Thymus (tissue), 11 donors: ENCODE measurements around the gene TYW1B. TPM values are rescaled to one million over a fixed set of nuclear protein-coding genes. Genes with fewer than 3 reads are reported as not detected.
"Not testable (repeated sequence)": the region's sequence is repeated elsewhere in the genome, so short reads cannot be mapped to it uniquely, and the experiment has no call there.

ENCODE experiments used
- DNase-seq, 9 donors: peaks; one replicate each; pipeline ENCODE4 v3.0.0-alpha.2; 2013; ENCODE audit warnings: low spot score in 9 of 9, low read depth in 6 of 9, missing footprints in 1 of 9
- H3K27ac ChIP-seq, 2 donors: one replicate each; pipeline ENCODE4 v1.5.1; 2013; ENCODE audit warnings: control low read depth in 1 of 2, low read depth in 1 of 2, low read length in 1 of 2, mild to moderate bottlenecking in 1 of 2, moderate library complexity in 1 of 2
- H3K27me3 ChIP-seq, 2 donors: one replicate each; pipeline ENCODE4 v1.5.1; 2013; ENCODE audit warnings: low read length in 1 of 2; ENCODE audit not compliant: control insufficient read depth in 2 of 2, insufficient read depth in 1 of 2
- H3K36me3 ChIP-seq, 2 donors: one replicate each; pipeline ENCODE4 v1.5.1; 2013; ENCODE audit warnings: low read length in 1 of 2, mild to moderate bottlenecking in 1 of 2, moderate library complexity in 1 of 2; ENCODE audit not compliant: control insufficient read depth in 2 of 2, insufficient read depth in 2 of 2
- H3K4me1 ChIP-seq, 2 donors: one replicate each; pipeline ENCODE4 v1.5.1; 2013; ENCODE audit warnings: low read length in 2 of 2; ENCODE audit not compliant: control insufficient read depth in 2 of 2, insufficient read depth in 2 of 2
- H3K4me3 ChIP-seq, 2 donors: one replicate each; pipeline ENCODE4 v1.5.1; 2013; ENCODE audit warnings: low read length in 2 of 2, control low read depth in 1 of 2, mild to moderate bottlenecking in 1 of 2
- H3K9me3 ChIP-seq, 2 donors: one replicate each; pipeline ENCODE4 v1.5.1; 2013; ENCODE audit warnings: low read length in 1 of 2, mild to moderate bottlenecking in 1 of 2; ENCODE audit not compliant: control insufficient read depth in 2 of 2, insufficient read depth in 1 of 2
- whole genome bisulfite sequencing: extraction: QIAGEN DNeasy Blood & Tissue Kit; methylation state at CpG from one replicate; pipeline ENCODE4 v1.1.7; 2013; 5-methylcytosine and 5-hydroxymethylcytosine counted together
- polyA plus RNA-seq: library from polyadenylated mRNA; stranded (reverse); fragments of 200-250 nt; gene quantifications from one replicate; pipeline ENCODE4 v1.2.3, GENCODE V29; 2013
- total RNA-seq: library from RNA; stranded (reverse); fragments of 120-200 nt; gene quantifications from one replicate; pipeline ENCODE4 v1.2.4, GENCODE V29; 2013
- donor health status: healthy.

TYW1B gene
- total and polyA plus RNA-seq, 2 donors = 3.0 to 9.7 TPM

DNA sequence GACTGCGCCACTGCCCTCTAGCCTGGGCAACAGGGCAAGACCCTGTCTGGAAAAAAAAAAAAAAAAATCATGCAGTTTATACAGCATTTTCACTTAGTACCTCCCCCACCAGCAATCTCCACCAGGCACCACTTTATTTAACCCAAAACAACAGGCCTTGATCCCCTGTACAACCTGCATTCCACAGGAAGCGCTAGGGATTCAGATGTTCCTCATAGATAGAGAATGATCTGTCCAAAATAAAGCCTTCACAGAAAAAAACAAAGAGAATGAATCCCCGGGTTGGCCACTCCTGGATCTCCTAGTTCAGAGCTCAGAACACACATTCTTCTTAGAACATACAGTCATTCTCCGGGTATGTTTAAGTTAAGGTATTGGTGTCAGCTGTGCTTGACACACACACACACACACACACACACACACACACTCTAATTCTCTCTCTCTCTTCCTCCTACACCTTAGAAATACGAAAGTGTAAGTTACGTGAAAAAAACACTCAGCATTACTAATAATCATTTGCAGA is 110.7 kb downstream of the TYW1B start:
- not testable (repeated sequence) for H3K9me3 ChIP-seq, H3K4me3 ChIP-seq, H3K27ac ChIP-seq, H3K4me1 ChIP-seq, H3K27me3 ChIP-seq, H3K36me3 ChIP-seq, DNase-seq
- WGBS = 96% methylated on average over 6 of the region's 6 CpGs

DNA sequence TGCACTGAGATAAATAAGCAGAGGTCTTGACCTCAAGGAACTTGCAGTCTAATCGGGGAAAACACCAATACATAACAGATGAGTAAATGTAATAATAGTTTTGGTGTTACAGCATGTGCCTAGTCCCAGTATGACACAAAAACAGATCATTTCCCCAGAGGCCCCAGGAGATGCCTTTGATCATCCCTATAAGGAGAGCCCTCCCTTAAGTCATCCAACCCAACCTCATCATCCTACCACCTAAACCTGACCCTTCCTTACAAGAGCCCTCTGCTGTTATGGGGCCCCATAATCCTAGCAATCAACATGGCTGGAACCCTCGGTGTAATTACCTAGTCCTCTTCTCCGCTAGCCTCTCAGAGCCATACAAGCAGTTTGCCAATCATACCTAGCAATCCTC is 116.1 kb downstream of the TYW1B start:
- not testable (repeated sequence) for H3K4me3 ChIP-seq, H3K27ac ChIP-seq, DNase-seq, H3K9me3 ChIP-seq, H3K4me1 ChIP-seq, H3K36me3 ChIP-seq, H3K27me3 ChIP-seq
- WGBS = 100% methylated on average over 3 of the region's 3 CpGs

DNA sequence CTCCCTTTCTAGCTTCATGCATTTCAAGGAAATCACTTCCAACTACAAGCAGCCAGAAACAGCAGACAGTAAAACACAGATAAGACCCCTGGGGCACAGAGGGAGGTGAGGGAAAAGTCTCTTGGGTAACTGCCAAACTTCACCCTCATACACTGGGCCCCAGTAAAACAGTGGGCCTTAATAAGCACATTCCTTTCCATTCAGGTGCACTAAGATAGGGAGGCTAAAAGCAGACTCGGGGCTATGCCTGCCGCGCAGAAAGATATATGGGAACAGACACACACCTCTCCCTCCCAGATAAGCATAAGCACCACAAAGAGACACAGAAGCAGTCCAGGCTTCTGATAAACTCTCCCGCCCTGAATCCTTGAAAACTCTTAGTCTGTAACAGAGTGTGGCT is 117.0 kb downstream of the TYW1B start:
- Histone ChIP-seq H3K27ac (no peak overlapping the region), H3K4me3 (no peak overlapping the region), H3K27me3 (no peaks in the 10 kb centered on the region), H3K4me1 (no peaks in the 10 kb centered on the region), H3K9me3 (no peaks in the 10 kb centered on the region), H3K36me3 (peaks cover 0 to 3% of the 10 kb centered on the region in 2 donors)
- 89% methylated on average over 4 of the region's 4 CpGs for WGBS
- no peak for DNase-seq

DNA sequence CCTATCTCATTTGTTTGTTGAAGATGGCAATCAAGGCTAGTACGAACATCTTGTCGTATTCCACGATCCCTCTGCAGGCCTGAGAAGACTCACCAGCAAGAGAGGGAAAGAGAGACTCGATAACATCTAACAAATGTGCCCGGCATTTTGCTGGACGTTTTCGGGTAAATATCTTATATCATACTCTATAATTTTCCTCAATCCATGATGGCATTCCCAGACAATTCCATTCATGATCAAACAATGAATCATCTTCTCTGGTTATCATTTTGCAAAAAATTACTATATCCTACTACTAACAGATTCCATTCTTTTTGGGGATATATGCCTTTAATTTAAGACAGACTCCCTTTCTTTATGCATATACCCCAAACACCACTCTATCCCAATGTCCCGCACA is 118.1 kb downstream of the TYW1B start:
- Histone ChIP-seq H3K4me1 (no peaks in the 10 kb centered on the region), H3K27me3 (no peaks in the 10 kb centered on the region), H3K36me3 (peaks cover 0 to 3% of the 10 kb centered on the region in 2 donors), H3K4me3 (no peak overlapping the region), H3K27ac (no peak overlapping the region), H3K9me3 (no peaks in the 10 kb centered on the region)
- DNase-seq = no peak
- WGBS = 98% methylated on average over 8 of the region's 8 CpGs

DNA sequence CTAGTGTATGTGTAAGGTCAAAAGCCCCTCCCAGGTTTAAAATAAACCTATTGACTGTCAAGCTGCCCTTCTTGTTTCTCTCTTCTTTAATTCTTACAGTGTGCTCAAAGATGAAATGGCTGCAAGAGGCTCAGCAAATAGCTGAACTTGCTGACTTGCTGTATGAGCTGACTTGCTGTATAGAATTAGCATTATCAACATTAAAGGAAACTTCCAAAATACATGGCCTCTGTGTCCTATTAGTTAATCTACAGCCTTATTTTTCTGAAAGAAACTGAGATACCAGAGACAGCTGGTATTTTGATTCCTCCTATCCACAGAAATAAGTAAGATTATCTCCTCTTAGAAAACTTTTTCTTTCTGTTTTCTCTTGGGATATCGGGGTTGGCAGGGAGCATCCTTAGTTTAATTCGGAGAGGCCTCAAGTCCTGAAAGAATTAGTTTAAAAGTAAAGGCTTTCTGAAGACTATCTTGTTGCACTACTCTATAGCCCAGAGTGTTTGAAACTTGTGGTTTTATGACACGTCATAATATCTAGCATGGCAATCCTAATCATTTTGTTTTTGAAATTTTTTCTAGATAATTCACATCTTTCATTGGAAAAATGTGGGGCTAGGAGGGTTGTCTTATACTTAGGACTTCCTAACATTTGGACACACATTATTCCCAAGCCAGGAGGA is 119.5 kb downstream of the TYW1B start:
- not testable (repeated sequence) for H3K27me3 ChIP-seq, H3K4me3 ChIP-seq, H3K9me3 ChIP-seq, H3K27ac ChIP-seq, DNase-seq, H3K36me3 ChIP-seq, H3K4me1 ChIP-seq
- 83% methylated on average over 3 of the region's 3 CpGs for WGBS

DNA sequence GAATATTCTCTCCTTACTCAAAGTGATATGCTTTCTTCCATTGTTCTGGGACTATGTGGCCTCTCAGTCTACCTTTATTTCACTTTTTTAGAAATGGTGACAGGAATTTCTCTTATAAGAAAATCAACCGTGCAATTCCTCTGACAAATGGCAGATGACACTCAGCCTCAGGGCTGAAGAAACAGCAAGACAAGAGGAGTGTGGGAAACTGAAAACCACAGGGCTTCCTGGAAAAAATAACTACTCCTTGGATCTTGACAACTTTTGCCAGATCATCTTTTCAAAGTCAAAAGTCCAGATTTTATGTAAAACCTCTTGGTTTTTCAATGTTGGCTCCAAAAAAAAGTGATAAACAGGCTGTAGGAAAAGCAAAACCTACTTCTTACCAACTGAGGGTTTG is 121.5 kb downstream of the TYW1B start:
- WGBS = 60% methylated on average over 1 of the region's 1 CpG
- no peaks in the 10 kb centered on the region for H3K27me3 ChIP-seq
- H3K9me3 ChIP-seq = no peaks in the 10 kb centered on the region
- peaks cover 0 to 3% of the 10 kb centered on the region in 2 donors for H3K36me3 ChIP-seq
- H3K4me3 ChIP-seq = no peak overlapping the region
- H3K27ac ChIP-seq = no peak overlapping the region
- DNase-seq = no peak
- no peaks in the 10 kb centered on the region for H3K4me1 ChIP-seq

DNA sequence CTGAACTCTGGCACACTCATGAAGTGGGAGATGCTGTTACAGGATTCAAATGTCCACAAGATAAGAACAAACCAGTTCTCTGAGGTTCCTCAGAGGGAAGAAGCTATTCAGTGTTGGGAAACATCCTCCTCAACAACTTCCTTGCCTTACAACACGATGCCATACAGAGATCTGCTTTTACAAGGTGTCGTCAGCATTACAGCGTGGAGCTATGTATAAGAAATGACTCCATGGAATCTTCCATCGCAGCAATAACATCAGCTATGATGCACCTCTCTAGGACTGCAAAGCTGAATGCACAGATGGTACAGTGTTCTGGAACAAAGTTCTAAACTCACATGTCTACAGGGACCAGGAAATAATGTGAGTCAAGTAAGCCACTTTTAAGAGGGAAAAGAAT is 122.3 kb downstream of the TYW1B start:
- not testable (repeated sequence) for H3K9me3 ChIP-seq, H3K4me3 ChIP-seq, H3K27ac ChIP-seq, H3K27me3 ChIP-seq, H3K36me3 ChIP-seq, H3K4me1 ChIP-seq, DNase-seq
- 93% methylated on average over 4 of the region's 4 CpGs for WGBS

DNA sequence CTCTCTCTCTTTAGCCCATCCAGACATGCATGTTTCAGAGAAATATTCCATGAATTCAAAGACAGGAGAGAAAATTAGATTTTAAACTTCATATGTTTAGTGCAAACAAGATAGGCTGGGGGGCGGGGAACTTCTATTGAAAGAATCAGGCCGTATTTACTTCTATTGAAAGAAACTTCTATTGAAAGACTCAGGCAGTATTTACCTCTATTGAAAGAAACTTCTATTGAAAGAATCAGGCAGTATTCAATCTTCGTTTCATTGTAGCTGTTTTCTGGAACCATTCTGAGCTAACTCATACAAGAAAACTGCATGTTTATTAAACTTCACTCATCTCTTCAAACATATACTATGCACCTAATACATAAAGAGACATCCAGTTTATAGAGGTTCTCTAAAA is 123.1 kb downstream of the TYW1B start:
- H3K27me3 ChIP-seq = no peaks in the 10 kb centered on the region
- no peak for DNase-seq
- H3K4me1 ChIP-seq = no peaks in the 10 kb centered on the region
- no peak overlapping the region for H3K4me3 ChIP-seq
- H3K27ac ChIP-seq = no peak overlapping the region
- H3K9me3 ChIP-seq = no peaks in the 10 kb centered on the region
- peaks cover 0 to 3% of the 10 kb centered on the region in 2 donors for H3K36me3 ChIP-seq
- WGBS = 98% methylated on average over 3 of the region's 3 CpGs

DNA sequence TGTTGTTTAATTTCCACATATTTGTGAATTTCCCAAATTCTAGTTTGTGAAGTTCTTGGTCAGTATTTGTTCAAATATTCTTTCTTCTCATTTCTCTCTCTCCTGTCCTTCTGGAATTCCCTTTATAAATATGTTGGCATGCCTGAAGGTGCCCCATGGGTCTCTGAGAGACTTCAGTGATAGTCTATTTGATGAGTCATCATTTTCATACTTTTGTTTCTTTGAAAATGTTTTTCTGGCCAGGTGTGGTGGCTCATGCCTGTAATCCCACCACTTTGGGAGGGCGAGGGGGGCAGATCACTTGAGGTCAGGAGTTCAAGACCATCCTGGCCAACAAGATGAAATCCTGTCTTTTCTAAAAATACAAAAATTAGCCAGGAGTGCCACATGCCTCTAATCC is 127.5 kb downstream of the TYW1B start:
- not testable (repeated sequence) for H3K36me3 ChIP-seq, H3K4me1 ChIP-seq, DNase-seq, H3K27me3 ChIP-seq, H3K9me3 ChIP-seq, H3K27ac ChIP-seq, H3K4me3 ChIP-seq
- WGBS = 98% methylated on average over 1 of the region's 1 CpG
